ENCODE data around the gene DUSP22.
"Not testable (repeated sequence)": the region's sequence is repeated elsewhere in the genome, so short reads cannot be mapped to it uniquely, and the experiment has no call there.

DUSP22 gene

GRCh38 chr6:366389-367297 lies 74.4 kb downstream of the DUSP22 start:
- H3K4me3 ChIP-seq (ENCODE audit: low read length), result no peak overlapping the region
- no peak for DNase-seq (ENCODE audit: low read depth, low spot score)

- no peak for DNase-seq (ENCODE audit: low read depth, low spot score)
Observed at GRCh38 chr6:367298-367794, 75.1 kb downstream of the DUSP22 start.

DNA sequence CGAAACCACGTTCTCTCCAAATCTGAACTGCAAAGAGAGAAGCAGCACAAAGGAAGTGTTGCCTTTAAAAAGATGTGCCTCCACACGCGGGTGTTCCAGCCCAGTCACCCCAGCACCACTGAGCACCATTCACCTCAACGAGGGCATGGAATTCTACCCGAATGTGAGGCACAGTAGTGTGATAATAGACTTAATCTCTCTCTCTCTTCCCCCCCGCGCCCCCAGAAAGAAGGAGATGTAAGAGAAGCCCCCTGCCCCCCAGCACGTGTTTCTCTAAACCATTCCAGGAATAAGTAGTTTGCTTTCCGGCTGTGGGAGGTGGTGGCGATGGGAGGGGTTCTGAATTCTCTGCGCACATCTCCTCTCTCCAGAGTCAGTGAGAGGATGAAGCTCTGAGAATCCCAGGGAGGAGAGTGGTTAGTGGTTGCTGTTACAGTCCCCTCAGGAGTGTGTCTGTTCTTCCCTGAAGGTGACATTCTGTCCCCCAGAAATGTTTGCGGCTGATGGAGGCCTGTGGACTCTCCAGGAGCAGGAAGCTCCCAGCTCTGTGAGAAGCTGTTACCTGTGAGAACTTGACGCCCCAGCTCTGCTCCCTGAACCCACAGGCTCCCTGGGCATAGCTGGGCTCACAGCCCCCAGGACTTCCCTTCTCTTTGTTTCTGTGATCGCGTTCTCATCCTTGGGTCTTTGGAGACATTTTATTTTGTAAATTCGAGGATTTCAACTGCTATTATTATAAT lies 75.8 kb downstream of the DUSP22 start:
- no peak for DNase-seq (ENCODE audit: low read depth, low spot score)
- H3K4me3 ChIP-seq (ENCODE audit: low read length), result no peak overlapping the region

More at GRCh38 chr6:367298-367794, 75.1 kb downstream of the DUSP22 start:
- H3K4me3 ChIP-seq (ENCODE audit: low read length), result no peak overlapping the region

DNA sequence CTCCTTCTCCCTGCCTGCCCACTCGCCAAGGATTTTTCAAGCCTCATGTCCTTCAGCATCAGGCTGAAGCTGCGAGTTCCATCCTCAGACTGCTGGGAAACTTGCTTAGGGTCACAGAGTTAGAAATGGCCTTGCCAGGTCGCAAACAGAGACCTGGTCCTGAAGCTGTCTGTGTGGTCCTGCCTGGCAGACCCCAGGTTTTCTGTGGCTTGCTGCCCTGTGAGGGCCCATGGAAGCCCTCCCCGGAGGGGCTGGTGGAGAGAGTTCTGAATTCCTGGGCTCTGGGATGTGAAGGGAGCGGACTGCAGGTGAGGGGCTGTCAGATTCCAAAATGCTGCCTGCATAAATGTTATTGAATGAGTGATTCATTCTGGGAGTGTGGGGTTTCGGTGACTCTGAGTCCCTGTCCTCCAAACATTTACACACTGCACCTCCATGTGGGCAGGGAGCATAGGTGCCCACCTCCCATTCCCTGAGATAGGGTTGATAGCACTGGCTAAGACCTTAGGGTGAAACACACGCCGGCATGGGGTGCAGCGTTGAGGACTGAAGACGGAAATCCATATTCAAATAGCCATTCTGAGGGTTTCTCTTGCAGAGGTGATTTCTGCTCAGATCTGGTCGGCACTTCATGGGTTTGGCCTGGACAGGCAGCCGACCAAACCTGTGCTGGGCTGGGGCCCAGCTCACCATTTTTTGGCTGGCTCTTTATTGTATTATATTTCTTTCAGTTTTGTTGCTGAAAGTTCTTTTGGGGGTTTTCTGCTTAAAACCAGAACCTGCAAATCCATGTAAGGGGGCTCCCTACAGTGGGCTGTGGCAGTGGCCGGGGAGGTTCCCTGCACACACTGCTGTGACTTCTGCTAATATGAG lies 77.5 kb downstream of the DUSP22 start:
- no peak for DNase-seq (ENCODE audit: low read depth, low spot score)
- no peak overlapping the region for H3K4me3 ChIP-seq (ENCODE audit: low read length)

- no peak overlapping the region for H3K4me3 ChIP-seq (ENCODE audit: low read length)
- DNase-seq (ENCODE audit: low read depth, low spot score), result no peak
Observed at GRCh38 chr6:370555-370954, 78.3 kb downstream of the DUSP22 start.

DNA sequence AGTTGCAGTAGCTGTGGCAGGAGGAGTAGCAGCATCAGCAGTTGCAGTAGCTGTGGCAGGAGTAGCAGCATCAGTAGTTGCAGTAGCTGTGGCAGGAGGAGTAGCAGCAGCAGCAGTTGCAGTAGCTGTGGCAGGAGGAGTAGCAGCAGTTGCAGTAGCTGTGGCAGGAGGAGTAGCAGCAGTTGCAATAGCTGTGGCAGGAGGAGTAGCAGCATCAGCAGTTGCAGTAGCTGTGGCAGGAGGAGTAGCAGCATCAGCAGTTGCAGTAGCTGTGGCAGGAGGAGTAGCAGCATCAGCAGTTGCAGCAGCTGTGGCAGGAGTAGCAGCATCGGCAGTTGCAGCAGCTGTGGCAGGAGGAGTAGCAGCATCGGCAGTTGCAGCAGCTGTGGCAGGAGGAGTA lies 79.6 kb downstream of the DUSP22 start:
- not testable (repeated sequence) for H3K4me3 ChIP-seq (ENCODE audit: low read length); DNase-seq (ENCODE audit: low read depth, low spot score)

- no peak overlapping the region for H3K4me3 ChIP-seq (ENCODE audit: low read length)
- DNase-seq (ENCODE audit: low read depth, low spot score), result no peak
Observed at GRCh38 chr6:372336-372911, 80.1 kb downstream of the DUSP22 start.

DNA sequence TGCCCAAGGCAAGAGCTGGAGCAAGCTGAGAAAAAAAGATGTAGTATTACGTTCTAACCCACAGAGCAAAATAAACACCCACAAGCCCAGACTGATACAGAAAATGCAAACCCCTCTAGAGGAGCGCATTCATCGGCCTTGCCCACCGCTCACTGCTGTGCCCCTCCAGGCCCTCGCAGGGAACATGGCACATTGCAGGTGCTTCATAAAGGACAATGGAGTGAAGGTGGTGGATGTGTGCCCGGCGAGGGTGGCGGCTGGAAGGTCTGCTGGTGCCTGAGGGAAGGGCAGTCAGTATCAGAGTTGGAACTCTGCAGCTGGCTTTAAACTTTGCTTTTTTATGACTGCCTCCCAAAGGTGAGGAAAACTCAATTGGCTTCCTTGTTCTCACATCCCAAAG lies 80.7 kb downstream of the DUSP22 start:
- no peak overlapping the region for H3K4me3 ChIP-seq (ENCODE audit: low read length)
- DNase-seq (ENCODE audit: low read depth, low spot score), result no peak

DNA sequence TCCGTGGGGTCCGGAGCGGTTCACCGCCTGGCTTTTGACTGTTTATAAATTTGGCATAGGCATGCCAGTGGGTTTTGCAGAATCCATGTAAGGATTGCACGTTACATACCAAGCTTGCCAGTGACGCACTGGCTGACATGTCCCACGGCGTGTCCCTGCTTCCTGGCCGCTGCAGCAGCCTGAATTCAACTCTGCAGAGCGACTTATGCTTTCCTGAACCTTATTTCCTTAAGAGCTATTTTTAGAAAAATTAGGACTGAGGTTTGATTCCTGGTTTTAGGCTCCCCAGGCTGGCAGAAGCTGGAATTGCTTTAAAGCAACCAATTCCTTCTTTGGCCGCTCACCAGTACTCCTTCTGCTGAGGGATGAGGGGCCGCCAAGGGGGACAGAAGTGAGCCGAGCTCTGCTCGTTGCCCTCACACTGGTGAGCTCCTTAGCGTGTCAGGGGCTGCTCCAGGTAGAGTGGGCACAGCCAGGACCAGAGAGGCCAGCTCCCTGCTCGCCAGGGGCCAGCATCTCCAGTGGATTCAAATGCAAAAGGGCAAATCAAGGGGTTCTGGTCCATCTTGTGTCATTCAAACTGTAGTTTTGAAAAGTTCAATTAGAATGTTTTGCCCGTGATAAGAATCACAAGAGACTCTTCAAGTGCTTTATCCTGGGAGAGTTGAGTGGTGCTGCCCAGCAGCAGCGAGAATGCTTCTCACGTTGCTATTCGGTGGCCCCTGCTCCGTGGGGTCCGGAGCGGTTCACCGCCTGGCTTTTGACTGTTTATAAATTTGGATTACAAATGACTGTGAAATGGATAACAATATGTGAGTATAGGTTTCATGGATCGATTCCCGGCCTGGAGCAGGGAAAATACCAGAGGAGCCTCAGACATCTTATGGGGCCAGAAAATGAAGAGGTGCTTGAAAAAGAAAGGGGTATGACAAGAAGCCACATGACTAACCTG lies 81.8 kb downstream of the DUSP22 start:
- DNase-seq (ENCODE audit: low read depth, low spot score), result no peak
- H3K4me3 ChIP-seq (ENCODE audit: low read length), result no peak overlapping the region

DNA sequence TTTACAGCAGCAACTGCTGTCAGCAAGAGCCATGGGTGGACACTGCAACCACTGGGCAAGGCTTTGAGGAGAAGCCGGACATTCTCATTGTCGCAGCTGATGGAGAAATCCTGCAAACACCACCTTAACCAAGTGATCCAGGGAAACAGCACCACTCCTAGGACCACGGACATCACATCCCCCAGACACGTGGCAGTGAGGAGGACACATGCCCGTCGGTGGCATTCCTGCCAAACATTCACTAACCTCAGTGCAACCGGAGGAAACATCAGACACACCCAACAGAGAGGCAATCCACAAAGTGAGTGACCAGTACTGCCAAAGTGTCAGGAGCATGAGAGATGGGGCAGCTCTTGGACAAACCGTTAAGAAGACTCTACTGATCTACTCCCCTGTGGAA lies 82.7 kb downstream of the DUSP22 start:
- no peak for DNase-seq (ENCODE audit: low read depth, low spot score)
- H3K4me3 ChIP-seq (ENCODE audit: low read length), result no peak overlapping the region

DNA sequence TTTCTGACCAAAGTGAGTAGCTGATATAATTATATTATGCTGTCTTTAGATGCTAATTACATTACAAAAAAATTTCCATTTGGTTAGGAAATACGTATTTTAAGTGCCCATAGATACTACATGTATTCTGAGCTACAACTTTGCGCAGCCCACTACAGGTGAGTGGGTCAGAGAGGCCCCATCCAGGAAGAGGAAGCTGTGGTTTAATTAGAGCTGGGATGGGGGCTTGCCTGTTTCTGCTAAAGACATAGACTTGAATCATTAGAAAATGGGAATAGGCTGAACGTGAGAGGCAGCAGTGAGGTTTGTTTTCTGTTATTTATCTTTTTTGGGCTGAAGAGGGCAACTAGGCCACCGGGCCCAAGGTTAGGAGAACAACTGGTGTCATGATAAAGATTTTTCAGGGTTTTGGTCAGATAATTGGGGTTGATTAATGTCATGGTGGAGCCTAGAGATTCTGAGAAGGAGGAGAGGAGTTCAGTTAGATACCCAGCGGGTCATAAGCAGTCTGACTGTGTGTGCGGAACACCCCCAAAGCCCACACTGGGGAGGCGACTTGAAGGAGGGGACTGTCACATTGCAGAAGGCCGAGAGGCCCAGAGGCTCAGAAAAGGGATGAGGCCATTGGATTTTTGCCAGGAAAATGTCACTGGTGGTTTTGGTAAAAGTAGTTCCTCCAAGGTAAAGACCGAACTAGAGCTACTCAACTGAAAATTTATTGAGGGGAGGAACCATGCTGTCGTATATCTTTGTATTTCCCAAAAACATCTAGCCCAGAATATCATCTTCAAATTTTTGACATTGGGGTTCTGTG lies 84.7 kb downstream of the DUSP22 start:
- DNase-seq (ENCODE audit: low read depth, low spot score), result no peak
- H3K4me3 ChIP-seq (ENCODE audit: low read length), result no peak overlapping the region

GRCh38 chr6:377641-378020 lies 85.3 kb downstream of the DUSP22 start:
- not testable (repeated sequence) for H3K4me3 ChIP-seq (ENCODE audit: low read length); DNase-seq (ENCODE audit: low read depth, low spot score)

DNA sequence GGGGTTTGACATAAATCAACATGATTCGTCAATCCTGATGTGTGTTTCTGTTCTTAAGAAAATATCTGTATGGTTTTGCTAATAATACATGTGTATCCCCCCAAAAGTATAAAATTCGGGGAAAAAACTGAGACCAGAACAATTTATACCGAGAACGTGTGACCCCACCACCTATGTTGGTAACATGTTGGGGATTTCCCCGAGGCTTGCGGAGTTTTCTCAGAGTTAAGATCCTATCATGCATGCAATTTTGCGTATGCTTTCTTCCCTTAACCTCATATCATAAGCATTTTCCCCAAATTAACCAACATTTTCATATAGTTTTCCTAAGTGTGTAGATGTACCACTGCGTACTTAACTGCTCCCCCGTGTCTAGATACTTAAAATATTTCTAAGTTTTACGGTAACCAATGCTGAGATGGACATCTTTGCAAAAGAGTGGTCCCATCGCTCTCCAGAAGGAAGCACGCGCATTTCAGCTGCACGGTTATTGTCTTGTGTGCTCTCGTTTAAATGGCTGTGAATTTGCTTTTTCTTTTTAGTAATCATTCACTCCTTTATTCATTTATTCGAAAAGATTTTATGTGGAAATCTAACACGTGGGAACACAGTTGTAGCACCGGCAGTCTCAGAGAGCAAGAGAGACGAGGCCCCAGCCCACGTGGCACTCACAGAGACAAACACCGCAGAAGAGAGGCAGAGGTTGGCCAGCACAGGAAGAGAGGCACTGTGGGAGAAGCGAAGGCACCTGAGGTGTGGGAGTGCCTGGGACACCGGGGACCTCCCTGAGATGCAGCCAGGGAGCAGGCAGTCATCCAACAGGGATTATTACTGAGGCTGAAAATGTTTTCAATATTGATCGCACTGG lies 86.0 kb downstream of the DUSP22 start:
- H3K4me3 ChIP-seq (ENCODE audit: low read length), result no peak overlapping the region
- no peak for DNase-seq (ENCODE audit: low read depth, low spot score)

DNA sequence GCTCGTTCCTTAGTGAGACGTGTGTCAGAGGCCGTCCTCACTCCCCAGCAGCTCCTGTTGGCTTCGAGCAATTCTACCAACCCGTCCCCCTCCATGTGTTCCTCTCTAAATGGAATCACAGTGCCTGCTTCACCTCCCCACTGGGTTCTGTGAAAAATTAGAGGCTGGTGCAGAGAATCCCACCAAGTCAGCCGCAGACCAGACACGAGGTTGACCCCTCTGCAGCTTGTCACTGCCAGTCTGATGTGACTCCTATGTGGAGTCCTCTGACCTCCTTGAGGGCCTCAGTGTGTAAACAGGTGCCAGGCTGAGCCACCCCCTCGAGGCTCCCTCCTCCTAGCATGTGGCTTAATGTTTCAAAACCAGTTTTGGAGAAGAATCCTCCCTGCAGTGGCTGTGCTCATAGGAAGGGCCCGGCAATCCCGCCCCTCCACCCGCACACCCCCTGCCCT lies 86.7 kb downstream of the DUSP22 start:
- no peak for DNase-seq (ENCODE audit: low read depth, low spot score)
- H3K4me3 ChIP-seq (ENCODE audit: low read length), result no peak overlapping the region

DNA sequence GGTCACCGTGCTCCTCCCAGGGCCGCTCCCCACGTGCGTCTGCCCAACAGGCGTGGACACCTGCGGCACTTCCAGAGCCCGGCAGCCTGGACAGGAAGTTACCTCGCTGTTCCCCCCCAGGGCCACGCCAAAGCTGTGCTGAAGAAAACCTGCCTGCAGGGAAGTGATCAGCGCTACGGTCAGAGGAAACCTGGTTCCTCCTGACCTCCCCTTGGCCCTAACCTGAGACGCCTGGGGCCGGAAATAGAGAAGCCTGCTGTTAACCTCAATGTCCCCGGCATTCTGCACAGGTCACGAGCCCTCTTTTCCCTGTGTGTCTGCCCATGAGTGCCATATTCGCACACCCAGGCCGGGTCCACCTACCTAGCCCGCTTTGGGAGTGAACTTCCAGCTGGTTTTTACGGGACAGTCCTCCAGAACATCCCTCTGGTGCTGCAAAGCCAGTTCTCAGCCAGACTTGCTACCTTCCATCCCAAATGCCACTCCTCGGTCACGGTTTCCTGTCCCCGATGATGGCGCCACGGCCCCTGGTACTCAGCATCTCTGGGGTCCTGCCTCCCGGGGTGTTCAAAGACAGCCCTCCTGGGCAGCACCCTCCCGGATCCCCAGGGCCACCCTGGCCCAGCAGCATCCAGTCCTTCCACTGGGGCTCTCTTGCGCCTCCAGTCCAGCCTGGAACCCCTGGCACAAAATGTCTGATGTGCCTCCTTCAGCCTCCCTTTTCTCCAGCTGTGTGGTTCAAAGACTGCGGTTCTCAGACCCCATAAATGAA lies 87.3 kb downstream of the DUSP22 start:
- no peak overlapping the region for H3K4me3 ChIP-seq (ENCODE audit: low read length)
- DNase-seq (ENCODE audit: low read depth, low spot score), result no peak

All from Jurkat, Clone E6-1 (cell line).